ENCODE results near the gene CCDC14. TPM values are rescaled to one million over a fixed set of nuclear protein-coding genes. Genes with fewer than 3 reads are reported as not detected.

The CCDC14 gene
- total and polyA plus RNA-seq, 2 experiments from 2014 or later = 52.5 to 113 TPM

DNA sequence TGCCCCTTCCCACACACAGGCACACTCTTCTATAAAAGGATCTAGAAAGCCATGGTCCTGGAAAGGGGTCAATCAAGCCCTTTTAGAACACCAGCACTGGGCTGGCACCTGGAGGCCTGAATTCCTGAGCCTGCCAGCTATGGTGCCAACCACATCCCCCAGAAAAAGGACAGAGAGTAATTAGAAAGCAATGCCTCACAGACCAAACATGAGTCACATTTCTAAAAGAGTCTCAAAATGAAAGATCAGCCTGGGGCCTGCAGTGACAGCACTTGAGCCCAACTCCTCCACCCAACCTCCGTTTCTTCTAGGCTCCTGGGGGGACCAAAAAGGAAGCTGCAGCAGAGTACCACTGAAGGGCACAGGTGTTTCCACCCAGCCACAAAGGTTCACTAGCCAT is 91.0 kb downstream of the CCDC14 start:
- no peak overlapping the region for H2AFZ ChIP-seq

More for the DNA sequence above, 91.0 kb downstream of the CCDC14 start:
- Histone ChIP-seq H3K36me3 (ENCODE audit: insufficient read depth) (no peaks in the 10 kb centered on the region), H3K27me3 (ENCODE audit: insufficient read depth) (no peaks in the 10 kb centered on the region), H4K20me1 (replicated peaks; ENCODE audit: insufficient read depth) (no peaks in the 10 kb centered on the region), H3K4me2 (no peak overlapping the region), H3K4me1 (ENCODE audit: insufficient read depth) (no peaks in the 10 kb centered on the region), H3F3A (replicated peaks; ENCODE audit: low read depth) (no peaks in the 10 kb centered on the region), H3K4me3 (no peak overlapping the region), H3K9me2 (ENCODE audit: insufficient read depth) (peaks cover 19% of the 10 kb centered on the region), H3K79me2 (replicated peaks; ENCODE audit: insufficient read depth) (peaks cover 3% of the 10 kb centered on the region; the same call in 1 of the 2 replicates), H3K27ac (ENCODE audit: low read depth) (no peak overlapping the region)
- Mint-ChIP-seq H3K36me3 (ENCODE audit: low read depth) (peaks cover 11% of the 10 kb centered on the region), H3K4me3 (no peak overlapping the region), H3K9me3 (peaks cover 4% of the 10 kb centered on the region; the same call in 2 of the 3 replicates), H3K4me1 (peaks cover 15% of the 10 kb centered on the region), H3K27me3 (ENCODE audit: insufficient read depth, low read depth, poor library complexity) (peaks cover 3% of the 10 kb centered on the region), H3K27ac (no peak overlapping the region)
- TF ChIP-seq EZH2phosphoT487 (IDR thresholded peaks at IDR 0.05; ENCODE audit: unreplicated experiment) (no peak), NANOG (IDR thresholded peaks at IDR 0.05; ENCODE audit: borderline replicate concordance) (no peak), CREB1 (CRISPR knock-in tag; IDR thresholded peaks at IDR 0.05; ENCODE audit: low read depth) (no peak), ZNF331 (CRISPR knock-in tag; IDR thresholded peaks at IDR 0.05; ENCODE audit: low read depth) (no peak), POLR2AphosphoS5 (IDR thresholded peaks at IDR 0.05; ENCODE audit: low read depth) (no peak), JUNB (IDR thresholded peaks at IDR 0.05; ENCODE audit: unreplicated experiment) (no peak), STAT1 (IDR thresholded peaks at IDR 0.05; ENCODE audit: unreplicated experiment) (no peak), ZNF114 (CRISPR knock-in tag; IDR thresholded peaks at IDR 0.05) (no peak), EZH2 (IDR thresholded peaks at IDR 0.05; ENCODE audit: low read depth, unreplicated experiment) (no peak)
- TF ChIP-seq, protein P1, sequence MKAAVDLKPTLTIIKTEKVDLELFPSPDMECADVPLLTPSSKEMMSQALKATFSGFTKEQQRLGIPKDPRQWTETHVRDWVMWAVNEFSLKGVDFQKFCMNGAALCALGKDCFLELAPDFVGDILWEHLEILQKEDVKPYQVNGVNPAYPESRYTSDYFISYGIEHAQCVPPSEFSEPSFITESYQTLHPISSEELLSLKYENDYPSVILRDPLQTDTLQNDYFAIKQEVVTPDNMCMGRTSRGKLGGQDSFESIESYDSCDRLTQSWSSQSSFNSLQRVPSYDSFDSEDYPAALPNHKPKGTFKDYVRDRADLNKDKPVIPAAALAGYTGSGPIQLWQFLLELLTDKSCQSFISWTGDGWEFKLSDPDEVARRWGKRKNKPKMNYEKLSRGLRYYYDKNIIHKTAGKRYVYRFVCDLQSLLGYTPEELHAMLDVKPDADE (IDR thresholded peaks at IDR 0.05) = no peak
- TF ChIP-seq, protein P2, sequence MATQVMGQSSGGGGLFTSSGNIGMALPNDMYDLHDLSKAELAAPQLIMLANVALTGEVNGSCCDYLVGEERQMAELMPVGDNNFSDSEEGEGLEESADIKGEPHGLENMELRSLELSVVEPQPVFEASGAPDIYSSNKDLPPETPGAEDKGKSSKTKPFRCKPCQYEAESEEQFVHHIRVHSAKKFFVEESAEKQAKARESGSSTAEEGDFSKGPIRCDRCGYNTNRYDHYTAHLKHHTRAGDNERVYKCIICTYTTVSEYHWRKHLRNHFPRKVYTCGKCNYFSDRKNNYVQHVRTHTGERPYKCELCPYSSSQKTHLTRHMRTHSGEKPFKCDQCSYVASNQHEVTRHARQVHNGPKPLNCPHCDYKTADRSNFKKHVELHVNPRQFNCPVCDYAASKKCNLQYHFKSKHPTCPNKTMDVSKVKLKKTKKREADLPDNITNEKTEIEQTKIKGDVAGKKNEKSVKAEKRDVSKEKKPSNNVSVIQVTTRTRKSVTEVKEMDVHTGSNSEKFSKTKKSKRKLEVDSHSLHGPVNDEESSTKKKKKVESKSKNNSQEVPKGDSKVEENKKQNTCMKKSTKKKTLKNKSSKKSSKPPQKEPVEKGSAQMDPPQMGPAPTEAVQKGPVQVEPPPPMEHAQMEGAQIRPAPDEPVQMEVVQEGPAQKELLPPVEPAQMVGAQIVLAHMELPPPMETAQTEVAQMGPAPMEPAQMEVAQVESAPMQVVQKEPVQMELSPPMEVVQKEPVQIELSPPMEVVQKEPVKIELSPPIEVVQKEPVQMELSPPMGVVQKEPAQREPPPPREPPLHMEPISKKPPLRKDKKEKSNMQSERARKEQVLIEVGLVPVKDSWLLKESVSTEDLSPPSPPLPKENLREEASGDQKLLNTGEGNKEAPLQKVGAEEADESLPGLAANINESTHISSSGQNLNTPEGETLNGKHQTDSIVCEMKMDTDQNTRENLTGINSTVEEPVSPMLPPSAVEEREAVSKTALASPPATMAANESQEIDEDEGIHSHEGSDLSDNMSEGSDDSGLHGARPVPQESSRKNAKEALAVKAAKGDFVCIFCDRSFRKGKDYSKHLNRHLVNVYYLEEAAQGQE (IDR thresholded peaks at IDR 0.05; ENCODE audit: unreplicated experiment) = no peak
- TF ChIP-seq, protein P3, sequence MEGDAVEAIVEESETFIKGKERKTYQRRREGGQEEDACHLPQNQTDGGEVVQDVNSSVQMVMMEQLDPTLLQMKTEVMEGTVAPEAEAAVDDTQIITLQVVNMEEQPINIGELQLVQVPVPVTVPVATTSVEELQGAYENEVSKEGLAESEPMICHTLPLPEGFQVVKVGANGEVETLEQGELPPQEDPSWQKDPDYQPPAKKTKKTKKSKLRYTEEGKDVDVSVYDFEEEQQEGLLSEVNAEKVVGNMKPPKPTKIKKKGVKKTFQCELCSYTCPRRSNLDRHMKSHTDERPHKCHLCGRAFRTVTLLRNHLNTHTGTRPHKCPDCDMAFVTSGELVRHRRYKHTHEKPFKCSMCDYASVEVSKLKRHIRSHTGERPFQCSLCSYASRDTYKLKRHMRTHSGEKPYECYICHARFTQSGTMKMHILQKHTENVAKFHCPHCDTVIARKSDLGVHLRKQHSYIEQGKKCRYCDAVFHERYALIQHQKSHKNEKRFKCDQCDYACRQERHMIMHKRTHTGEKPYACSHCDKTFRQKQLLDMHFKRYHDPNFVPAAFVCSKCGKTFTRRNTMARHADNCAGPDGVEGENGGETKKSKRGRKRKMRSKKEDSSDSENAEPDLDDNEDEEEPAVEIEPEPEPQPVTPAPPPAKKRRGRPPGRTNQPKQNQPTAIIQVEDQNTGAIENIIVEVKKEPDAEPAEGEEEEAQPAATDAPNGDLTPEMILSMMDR (conservative IDR thresholded peaks at IDR 0.05; ENCODE audit: low read depth in 2 of 2) = no peak
- TF ChIP-seq, protein P4, sequence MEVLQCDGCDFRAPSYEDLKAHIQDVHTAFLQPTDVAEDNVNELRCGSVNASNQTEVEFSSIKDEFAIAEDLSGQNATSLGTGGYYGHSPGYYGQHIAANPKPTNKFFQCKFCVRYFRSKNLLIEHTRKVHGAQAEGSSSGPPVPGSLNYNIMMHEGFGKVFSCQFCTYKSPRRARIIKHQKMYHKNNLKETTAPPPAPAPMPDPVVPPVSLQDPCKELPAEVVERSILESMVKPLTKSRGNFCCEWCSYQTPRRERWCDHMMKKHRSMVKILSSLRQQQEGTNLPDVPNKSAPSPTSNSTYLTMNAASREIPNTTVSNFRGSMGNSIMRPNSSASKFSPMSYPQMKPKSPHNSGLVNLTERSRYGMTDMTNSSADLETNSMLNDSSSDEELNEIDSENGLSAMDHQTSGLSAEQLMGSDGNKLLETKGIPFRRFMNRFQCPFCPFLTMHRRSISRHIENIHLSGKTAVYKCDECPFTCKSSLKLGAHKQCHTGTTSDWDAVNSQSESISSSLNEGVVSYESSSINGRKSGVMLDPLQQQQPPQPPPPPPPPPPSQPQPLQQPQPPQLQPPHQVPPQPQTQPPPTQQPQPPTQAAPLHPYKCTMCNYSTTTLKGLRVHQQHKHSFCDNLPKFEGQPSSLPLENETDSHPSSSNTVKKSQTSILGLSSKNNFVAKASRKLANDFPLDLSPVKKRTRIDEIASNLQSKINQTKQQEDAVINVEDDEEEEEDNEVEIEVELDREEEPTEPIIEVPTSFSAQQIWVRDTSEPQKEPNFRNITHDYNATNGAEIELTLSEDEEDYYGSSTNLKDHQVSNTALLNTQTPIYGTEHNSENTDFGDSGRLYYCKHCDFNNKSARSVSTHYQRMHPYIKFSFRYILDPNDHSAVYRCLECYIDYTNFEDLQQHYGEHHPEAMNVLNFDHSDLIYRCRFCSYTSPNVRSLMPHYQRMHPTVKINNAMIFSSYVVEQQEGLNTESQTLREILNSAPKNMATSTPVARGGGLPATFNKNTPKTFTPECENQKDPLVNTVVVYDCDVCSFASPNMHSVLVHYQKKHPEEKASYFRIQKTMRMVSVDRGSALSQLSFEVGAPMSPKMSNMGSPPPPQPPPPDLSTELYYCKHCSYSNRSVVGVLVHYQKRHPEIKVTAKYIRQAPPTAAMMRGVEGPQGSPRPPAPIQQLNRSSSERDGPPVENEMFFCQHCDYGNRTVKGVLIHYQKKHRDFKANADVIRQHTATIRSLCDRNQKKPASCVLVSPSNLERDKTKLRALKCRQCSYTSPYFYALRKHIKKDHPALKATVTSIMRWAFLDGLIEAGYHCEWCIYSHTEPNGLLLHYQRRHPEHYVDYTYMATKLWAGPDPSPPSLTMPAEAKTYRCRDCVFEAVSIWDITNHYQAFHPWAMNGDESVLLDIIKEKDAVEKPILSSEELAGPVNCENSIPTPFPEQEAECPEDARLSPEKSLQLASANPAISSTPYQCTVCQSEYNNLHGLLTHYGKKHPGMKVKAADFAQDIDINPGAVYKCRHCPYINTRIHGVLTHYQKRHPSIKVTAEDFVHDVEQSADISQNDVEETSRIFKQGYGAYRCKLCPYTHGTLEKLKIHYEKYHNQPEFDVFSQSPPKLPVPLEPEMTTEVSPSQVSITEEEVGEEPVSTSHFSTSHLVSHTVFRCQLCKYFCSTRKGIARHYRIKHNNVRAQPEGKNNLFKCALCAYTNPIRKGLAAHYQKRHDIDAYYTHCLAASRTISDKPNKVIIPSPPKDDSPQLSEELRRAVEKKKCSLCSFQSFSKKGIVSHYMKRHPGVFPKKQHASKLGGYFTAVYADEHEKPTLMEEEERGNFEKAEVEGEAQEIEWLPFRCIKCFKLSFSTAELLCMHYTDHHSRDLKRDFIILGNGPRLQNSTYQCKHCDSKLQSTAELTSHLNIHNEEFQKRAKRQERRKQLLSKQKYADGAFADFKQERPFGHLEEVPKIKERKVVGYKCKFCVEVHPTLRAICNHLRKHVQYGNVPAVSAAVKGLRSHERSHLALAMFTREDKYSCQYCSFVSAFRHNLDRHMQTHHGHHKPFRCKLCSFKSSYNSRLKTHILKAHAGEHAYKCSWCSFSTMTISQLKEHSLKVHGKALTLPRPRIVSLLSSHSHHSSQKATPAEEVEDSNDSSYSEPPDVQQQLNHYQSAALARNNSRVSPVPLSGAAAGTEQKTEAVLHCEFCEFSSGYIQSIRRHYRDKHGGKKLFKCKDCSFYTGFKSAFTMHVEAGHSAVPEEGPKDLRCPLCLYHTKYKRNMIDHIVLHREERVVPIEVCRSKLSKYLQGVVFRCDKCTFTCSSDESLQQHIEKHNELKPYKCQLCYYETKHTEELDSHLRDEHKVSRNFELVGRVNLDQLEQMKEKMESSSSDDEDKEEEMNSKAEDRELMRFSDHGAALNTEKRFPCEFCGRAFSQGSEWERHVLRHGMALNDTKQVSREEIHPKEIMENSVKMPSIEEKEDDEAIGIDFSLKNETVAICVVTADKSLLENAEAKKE (CRISPR knock-in tag; IDR thresholded peaks at IDR 0.05) = no peak
- ATAC-seq (no peak), DNase-seq (ENCODE audit: low spot score) (no peak)
